DOHH2 (cell line): Measurements from ENCODE around the gene FAS.

Source experiments
- EZH2phosphoT487 ChIP-seq: fragments of 200-600 bp; sonication (generic); IDR thresholded peaks from 2 replicates; pipeline ENCODE4 v1.6.1; 2017; ENCODE audit warnings: borderline replicate concordance, mild to moderate bottlenecking, antibody characterized with exemption, low read length, moderate library complexity, mixed read lengths
- TF ChIP-seq, protein P1 (sequence below): fragments of 200-600 bp; sonication (generic); IDR thresholded peaks from one replicate; pipeline ENCODE4 v1.5.1; 2014; ENCODE audit warnings: antibody characterized with exemption, mild to moderate bottlenecking, low read depth, low read length; ENCODE audit not compliant: poor library complexity, severe bottlenecking

DNA sequence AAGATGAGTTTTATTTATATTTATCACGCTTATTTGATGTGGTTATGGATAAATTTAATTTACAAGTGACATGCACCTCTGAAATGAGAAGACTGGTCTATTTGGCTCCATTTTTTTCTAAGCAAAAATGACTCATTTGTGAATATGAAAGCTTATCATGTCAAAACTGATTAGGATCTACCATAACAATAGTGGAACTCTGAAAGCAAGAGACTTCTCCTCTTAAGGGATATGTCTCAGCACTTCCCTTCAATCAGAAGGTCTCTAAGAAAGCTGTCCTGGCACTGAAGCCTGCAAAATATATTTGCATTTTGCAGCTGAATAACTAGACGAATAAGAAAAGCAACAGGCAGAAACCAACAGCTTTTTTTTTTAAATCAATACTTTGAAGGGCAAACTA is 12.7 kb downstream of the FAS start:
- TF ChIP-seq, protein P1, sequence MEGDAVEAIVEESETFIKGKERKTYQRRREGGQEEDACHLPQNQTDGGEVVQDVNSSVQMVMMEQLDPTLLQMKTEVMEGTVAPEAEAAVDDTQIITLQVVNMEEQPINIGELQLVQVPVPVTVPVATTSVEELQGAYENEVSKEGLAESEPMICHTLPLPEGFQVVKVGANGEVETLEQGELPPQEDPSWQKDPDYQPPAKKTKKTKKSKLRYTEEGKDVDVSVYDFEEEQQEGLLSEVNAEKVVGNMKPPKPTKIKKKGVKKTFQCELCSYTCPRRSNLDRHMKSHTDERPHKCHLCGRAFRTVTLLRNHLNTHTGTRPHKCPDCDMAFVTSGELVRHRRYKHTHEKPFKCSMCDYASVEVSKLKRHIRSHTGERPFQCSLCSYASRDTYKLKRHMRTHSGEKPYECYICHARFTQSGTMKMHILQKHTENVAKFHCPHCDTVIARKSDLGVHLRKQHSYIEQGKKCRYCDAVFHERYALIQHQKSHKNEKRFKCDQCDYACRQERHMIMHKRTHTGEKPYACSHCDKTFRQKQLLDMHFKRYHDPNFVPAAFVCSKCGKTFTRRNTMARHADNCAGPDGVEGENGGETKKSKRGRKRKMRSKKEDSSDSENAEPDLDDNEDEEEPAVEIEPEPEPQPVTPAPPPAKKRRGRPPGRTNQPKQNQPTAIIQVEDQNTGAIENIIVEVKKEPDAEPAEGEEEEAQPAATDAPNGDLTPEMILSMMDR, result no peak
- no peak for TF ChIP-seq EZH2phosphoT487
